DND-41 (cell line): ENCODE measurements around the gene ADAMTS16.

Experiments used
- ATAC-seq: fragments of 200-7000 bp; cut with Tn5 transposase; 3 replicates; pipeline ENCODE4 v1.9.1; 2021; ENCODE audit warnings: low read depth; ENCODE audit not compliant: insufficient read depth
- DNase-seq: peaks from one replicate; pipeline ENCODE4 v3.0.0-alpha.2; 2020
- H2AFZ ChIP-seq: 2 replicates; pipeline ENCODE4 v1.6.0; 2012; ENCODE audit warnings: low read depth, low read length
- H3K27ac ChIP-seq: 2 replicates; pipeline ENCODE4 v1.5.1; 2012; ENCODE audit warnings: low read length, inconsistent platforms
- H3K27me3 ChIP-seq: fragments of 200-600 bp; sonication (generic); 2 replicates; pipeline ENCODE4 v1.6.0; 2012; ENCODE audit warnings: low read length, mild to moderate bottlenecking, inconsistent platforms; ENCODE audit not compliant: insufficient read depth, poor library complexity
- H3K36me3 ChIP-seq: 2 replicates; pipeline ENCODE4 v1.5.1; 2012; ENCODE audit warnings: low read length, inconsistent platforms; ENCODE audit not compliant: insufficient read depth
- H3K4me1 ChIP-seq: 2 replicates; pipeline ENCODE4 v1.5.1; 2012; ENCODE audit warnings: mild to moderate bottlenecking, low read length; ENCODE audit not compliant: insufficient read depth
- H3K4me2 ChIP-seq: 2 replicates; pipeline ENCODE4 v1.6.0; 2012; ENCODE audit warnings: mild to moderate bottlenecking, moderate library complexity, low read length, inconsistent platforms; ENCODE audit not compliant: insufficient read depth
- H3K4me3 ChIP-seq, 2 experiments: fragments of 200-600 bp in 1 of 2; shearing (Covaris generic) in 1 of 2; 2 replicates each; pipeline ENCODE4 v1.5.1; 2012 to 2016; ENCODE audit warnings: inconsistent platforms in 2 of 2, low read length in 2 of 2, mild to moderate bottlenecking in 2 of 2, low read depth in 1 of 2, moderate library complexity in 1 of 2
- H3K79me2 ChIP-seq: 2 replicates; pipeline ENCODE4 v1.6.0; 2012; ENCODE audit warnings: low read length, inconsistent platforms; ENCODE audit not compliant: insufficient read depth
- H3K9ac ChIP-seq: 2 replicates; pipeline ENCODE4 v1.6.0; 2012; ENCODE audit warnings: low read depth, mild to moderate bottlenecking, inconsistent platforms, low read length, moderate library complexity
- H3K9me3 ChIP-seq: 2 replicates; pipeline ENCODE4 v1.5.1; 2012; ENCODE audit warnings: low read length, moderate library complexity, mild to moderate bottlenecking, inconsistent platforms; ENCODE audit not compliant: insufficient read depth, severe bottlenecking
- H4K20me1 ChIP-seq: 2 replicates; pipeline ENCODE4 v1.6.0; 2012; ENCODE audit warnings: low read length; ENCODE audit not compliant: insufficient read depth
- CTCF ChIP-seq: IDR thresholded peaks from 2 replicates; pipeline ENCODE4 v1.5.1; 2012; ENCODE audit warnings: borderline replicate concordance, low read length, moderate library complexity, mild to moderate bottlenecking; ENCODE audit not compliant: poor library complexity, severe bottlenecking; ENCODE audit errors: extremely low read depth
- EZH2 ChIP-seq: IDR thresholded peaks from 3 replicates; pipeline ENCODE4 v1.6.1; 2012; ENCODE audit warnings: borderline replicate concordance, low read depth, mild to moderate bottlenecking, moderate library complexity, low read length, inconsistent platforms; ENCODE audit not compliant: severe bottlenecking

The ADAMTS16 gene

GRCh38 chr5:5200133-5200532, 60.0 kb downstream of the ADAMTS16 start:
- TF ChIP-seq EZH2 (no peak), CTCF (no peak)
- no peaks in the 10 kb centered on the region for H3K4me1 ChIP-seq
- no peak for DNase-seq
- no peaks in the 10 kb centered on the region for H3K9me3 ChIP-seq
- no peak overlapping the region for H3K4me2 ChIP-seq
- no peak for ATAC-seq
- no peaks in the 10 kb centered on the region for H4K20me1 ChIP-seq
- no peak overlapping the region for H2AFZ ChIP-seq
- H3K79me2 ChIP-seq: no peaks in the 10 kb centered on the region
- no peak overlapping the region for H3K27ac ChIP-seq
- no peaks in the 10 kb centered on the region for H3K36me3 ChIP-seq
- no peak overlapping the region for H3K4me3 ChIP-seq
- H3K27me3 ChIP-seq: peaks cover 3% of the 10 kb centered on the region
- H3K9ac ChIP-seq: no peak overlapping the region

GRCh38 chr5:5202321-5202720, 62.2 kb downstream of the ADAMTS16 start:
- no peak overlapping the region for H3K4me3 ChIP-seq
- no peaks in the 10 kb centered on the region for H3K79me2 ChIP-seq
- no peaks in the 10 kb centered on the region for H3K36me3 ChIP-seq
- H3K27ac ChIP-seq: no peak overlapping the region
- TF ChIP-seq CTCF: no peak
- TF ChIP-seq EZH2: no peak
- H3K9me3 ChIP-seq: no peaks in the 10 kb centered on the region
- H3K27me3 ChIP-seq: no peaks in the 10 kb centered on the region
- DNase-seq: no peak
- ATAC-seq: no peak
- no peaks in the 10 kb centered on the region for H3K4me1 ChIP-seq
- no peak overlapping the region for H3K9ac ChIP-seq
- no peak overlapping the region for H2AFZ ChIP-seq
- H3K4me2 ChIP-seq: no peak overlapping the region
- no peaks in the 10 kb centered on the region for H4K20me1 ChIP-seq

GRCh38 chr5:5203451-5203850, 63.3 kb downstream of the ADAMTS16 start:
- H3K27ac ChIP-seq: no peak overlapping the region
- ATAC-seq (no peak), DNase-seq (no peak)
- no peak overlapping the region for H3K4me2 ChIP-seq
- no peaks in the 10 kb centered on the region for H3K4me1 ChIP-seq
- TF ChIP-seq EZH2 (no peak), CTCF (no peak)
- H3K9me3 ChIP-seq: no peaks in the 10 kb centered on the region
- H2AFZ ChIP-seq: no peak overlapping the region
- H3K4me3 ChIP-seq: no peak overlapping the region
- no peaks in the 10 kb centered on the region for H4K20me1 ChIP-seq
- peaks cover 3% of the 10 kb centered on the region for H3K27me3 ChIP-seq
- H3K9ac ChIP-seq: no peak overlapping the region
- H3K36me3 ChIP-seq: no peaks in the 10 kb centered on the region
- no peaks in the 10 kb centered on the region for H3K79me2 ChIP-seq

GRCh38 chr5:5207828-5208227, 67.7 kb downstream of the ADAMTS16 start:
- no peak overlapping the region for H3K4me2 ChIP-seq
- TF ChIP-seq CTCF (no peak), EZH2 (no peak)
- H4K20me1 ChIP-seq: no peaks in the 10 kb centered on the region
- peaks cover 9% of the 10 kb centered on the region for H3K27me3 ChIP-seq
- no peaks in the 10 kb centered on the region for H3K79me2 ChIP-seq
- H3K4me3 ChIP-seq: no peak overlapping the region
- H3K27ac ChIP-seq: no peak overlapping the region
- no peaks in the 10 kb centered on the region for H3K9me3 ChIP-seq
- no peak for ATAC-seq
- no peak for DNase-seq
- no peaks in the 10 kb centered on the region for H3K36me3 ChIP-seq
- no peak overlapping the region for H3K9ac ChIP-seq
- no peak overlapping the region for H2AFZ ChIP-seq
- no peaks in the 10 kb centered on the region for H3K4me1 ChIP-seq
